NCI-H2081 treated with DMSO at 0.1 percent for 48 hours (cell line): ENCODE results near the gene ZNF638.
"Not testable (repeated sequence)": the region's sequence is repeated elsewhere in the genome, so short reads cannot be mapped to it uniquely, and the experiment has no call there.

Experiments used
- DNase-seq: peaks from one replicate; lab custom pipeline; 2025; lab: John Stamatoyannopoulos, UW

ZNF638 gene

DNA sequence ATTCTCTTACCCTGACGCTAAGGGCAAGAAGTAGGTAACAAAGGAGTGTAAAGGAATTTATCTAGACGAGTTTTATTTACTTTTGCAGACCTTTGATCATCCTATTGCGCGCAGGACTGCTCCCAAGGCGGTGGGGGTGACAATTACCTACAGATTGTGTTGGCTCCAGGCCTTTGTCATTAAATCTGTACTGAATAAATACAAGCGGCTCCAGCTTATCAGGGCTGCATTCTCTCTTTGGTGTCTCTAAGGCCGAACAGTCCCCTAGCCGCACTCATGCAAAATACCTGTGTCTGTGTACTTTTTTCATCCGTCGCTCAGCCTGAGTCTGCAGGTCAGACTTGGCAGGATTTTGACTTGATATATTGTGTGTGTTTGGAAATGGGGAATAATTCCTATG lies 63.9 kb downstream of the ZNF638 start:
- DNase-seq, result no peak

DNA sequence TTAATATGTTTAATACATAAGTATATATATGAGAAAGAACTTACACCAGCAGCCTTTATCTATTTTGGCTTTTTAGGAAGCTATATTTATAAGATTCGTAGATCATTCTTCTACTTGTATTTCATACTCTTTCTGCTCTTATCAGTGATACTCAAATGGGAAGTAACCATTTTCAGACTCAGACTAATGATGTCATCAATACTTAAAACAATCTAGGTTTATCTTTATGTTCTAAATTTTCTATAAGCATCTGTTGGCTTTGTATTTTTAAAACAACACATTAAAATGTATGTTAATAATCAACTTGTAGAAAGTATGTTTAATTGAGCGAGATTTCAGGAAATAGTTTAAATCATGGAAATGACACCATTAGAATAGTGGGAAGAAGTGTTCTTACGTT lies 70.8 kb downstream of the ZNF638 start:
- DNase-seq, result no peak

- DNase-seq, result no peak
These were observed 78.0 kb downstream of the ZNF638 start for GRCh38 chr2:71409611-71410010.

- DNase-seq, result no peak
These were observed 79.1 kb downstream of the ZNF638 start for GRCh38 chr2:71410696-71411095.

DNA sequence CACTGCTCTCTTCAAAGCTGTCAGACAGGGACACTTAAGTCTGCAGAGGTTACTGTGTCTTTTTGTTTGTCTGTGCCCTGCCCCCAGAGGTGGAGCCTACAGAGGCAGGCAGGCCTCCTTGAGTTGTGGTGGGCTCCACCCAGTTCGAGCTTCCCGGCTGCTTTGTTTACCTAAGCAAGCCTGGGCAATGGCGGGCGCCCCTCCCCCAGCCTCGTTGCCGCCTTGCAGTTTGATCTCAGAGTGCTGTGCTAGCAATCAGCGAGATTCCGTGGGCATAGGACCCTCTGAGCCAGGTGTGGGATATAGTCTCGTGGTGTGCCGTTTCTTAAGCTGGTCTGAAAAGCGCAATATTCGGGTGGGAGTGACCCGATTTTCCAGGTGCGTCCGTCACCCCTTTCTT lies 85.3 kb downstream of the ZNF638 start:
- not testable (repeated sequence) for DNase-seq

DNA sequence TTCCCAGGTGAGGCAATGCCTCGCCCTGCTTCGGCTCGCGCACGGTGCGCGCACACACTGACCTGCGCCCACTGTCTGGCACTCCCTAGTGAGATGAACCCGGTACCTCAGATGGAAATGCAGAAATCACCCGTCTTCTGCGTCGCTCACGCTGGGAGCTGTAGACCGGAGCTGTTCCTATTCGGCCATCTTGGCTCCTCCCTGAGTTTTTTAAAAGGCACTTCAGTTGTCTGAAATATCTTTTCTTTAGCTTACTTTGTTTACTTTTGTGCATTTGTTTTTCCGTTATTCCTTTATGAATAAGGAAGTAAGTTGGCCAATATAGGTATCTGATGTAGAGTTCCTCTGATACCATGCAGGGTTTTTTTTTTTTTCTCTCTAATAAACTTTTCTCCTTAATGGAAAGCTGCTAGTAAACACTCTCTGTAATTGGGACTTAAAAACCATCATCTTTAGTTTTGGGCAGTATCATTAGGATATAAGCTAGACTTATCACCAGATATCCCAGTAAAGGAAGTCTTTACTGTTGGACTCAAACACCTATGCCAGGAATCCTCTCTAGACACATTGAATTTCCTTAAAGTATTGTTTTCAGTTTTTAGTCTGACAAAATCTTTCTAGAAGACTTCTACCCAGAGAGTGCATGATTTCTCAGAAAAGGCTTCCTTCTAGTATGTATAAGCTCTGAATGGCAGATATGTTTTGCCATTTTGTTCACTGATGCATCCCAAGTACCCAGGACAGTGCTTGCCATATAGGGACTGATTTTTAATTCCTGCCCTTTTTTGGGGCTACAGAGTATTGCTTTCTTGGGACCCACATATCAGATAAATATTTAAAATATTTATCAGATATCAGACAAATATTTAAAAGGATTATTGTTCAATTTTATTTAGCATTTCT lies 86.0 kb downstream of the ZNF638 start:
- no peak for DNase-seq

- DNase-seq, result no peak
These were observed 87.6 kb downstream of the ZNF638 start for GRCh38 chr2:71419145-71419544.

- no peak for DNase-seq
These were observed 88.4 kb downstream of the ZNF638 start for GRCh38 chr2:71419976-71420375.

- DNase-seq, result no peak
These were observed 91.2 kb downstream of the ZNF638 start for GRCh38 chr2:71422786-71423185.

DNA sequence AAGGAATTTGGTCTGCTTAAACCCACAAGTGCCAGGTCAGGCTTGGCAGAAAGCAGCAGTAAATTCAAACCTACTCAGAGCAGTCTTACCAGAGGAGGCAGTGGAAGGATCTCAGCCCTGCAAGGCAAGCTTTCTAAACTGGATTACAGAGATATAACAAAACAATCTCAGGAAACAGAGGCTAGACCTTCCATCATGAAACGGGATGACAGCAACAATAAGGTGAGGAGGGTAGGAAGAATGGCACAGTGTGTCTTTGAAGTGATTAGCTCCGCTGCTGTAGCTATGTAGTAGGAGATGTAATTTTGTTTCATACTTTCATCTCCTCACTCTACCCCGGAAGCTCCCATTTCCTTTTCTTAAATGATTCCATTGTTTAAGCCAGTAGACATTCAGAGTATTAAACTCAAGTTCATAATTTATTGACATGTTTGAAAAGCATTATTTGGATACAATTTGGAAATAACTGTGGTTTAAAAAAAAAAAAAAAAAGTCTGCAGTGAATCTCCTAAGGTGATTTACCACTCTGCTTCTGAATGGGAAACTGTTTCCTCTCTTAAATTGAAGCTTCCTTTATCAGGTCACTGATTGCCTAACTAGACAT lies 92.3 kb downstream of the ZNF638 start:
- no peak for DNase-seq

DNA sequence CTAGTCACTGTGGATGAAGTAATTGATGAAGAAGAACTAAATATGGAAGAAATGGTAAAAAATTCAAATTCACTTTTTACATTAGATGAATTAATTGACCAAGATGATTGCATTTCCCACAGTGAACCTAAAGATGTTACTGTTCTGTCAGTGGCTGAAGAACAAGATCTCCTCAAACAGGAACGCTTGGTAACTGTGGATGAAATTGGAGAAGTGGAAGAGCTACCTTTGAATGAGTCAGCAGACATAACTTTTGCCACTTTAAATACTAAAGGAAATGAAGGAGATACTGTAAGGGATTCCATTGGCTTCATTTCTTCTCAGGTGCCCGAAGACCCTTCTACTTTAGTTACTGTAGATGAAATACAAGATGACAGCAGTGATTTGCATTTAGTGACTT lies 95.1 kb downstream of the ZNF638 start:
- no peak for DNase-seq

GRCh38 chr2:71428472-71429383 lies 97.1 kb downstream of the ZNF638 start:
- no peak for DNase-seq

DNA sequence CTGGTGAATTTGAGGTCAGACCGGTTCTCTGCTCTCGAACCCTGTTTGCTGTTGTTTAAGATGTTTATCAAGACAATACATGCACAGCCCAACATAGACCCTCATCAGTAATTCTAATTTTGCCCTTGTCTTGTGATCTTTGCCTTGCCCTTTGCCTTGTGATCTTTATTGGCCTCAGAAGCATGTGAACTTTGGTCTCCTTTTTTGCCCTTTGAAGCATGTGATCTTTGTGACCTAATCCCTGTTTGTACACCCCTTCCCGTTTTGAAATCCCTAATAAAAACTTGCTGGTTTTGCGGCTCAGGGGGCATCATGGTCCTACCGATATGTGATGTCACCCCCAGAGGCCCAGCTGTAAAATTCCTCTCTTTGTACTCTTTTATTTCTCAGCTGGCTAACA lies 113.6 kb downstream of the ZNF638 start:
- not testable (repeated sequence) for DNase-seq

DNA sequence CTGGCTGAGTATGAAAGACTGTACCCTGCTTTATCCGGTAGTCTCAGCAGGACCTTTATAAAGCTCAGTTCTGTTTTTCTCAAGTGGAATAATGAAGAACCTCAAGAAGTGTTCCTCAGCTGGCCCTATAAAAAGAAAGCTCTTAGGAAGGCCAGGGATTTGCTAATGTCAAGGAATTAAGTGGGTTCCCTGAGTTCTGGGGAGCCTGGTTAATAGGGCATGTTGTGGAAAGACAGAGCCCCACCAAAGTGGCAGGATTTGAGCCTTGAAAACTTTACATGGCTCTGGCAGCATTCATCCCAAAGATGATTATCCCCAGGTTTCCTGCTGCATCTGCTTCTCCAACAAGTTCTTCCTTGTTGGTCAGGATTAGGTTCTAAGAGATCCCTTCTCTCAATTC lies 114.9 kb downstream of the ZNF638 start:
- DNase-seq, result no peak

GRCh38 chr2:71449343-71449742 lies 117.8 kb downstream of the ZNF638 start:
- DNase-seq, result no peak

DNA sequence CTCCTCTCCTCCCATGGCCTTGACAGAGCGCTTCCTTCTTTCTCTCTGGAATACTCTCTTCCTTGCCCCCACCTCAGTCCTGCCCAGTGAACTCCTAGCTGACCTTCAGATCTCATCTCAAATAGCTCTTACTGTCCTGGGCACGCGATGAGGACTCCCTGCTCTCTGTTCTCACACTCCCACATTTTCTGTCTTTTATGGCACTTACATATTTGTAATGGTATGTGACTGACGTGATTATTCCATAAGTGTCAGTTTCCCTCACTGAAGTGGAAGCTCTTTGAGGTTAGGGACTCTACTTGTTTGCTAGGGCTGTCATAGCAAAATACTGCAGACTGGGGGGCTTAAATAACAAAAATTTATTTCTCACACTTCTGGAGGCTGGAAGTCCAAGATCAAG lies 120.1 kb downstream of the ZNF638 start:
- DNase-seq, result no peak

DNA sequence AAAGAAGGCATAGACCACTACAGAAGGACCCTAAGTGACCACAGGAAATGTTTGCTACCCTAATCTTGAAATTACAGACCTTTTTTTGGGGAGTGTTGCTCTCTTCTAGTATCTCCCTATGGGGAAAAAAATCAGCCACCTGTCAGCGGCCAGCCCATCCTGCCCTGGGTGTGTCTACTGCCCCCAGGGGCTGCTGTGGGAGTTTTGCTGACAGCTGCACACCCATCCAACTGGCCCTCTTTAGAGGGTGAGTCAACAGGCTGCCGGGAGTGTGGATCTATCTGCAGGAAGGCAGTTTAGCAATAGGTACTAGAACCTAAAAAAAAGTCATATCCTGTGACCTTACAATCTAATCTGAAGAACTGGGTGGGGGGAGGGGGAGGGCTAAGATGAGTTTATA lies 121.0 kb downstream of the ZNF638 start:
- no peak for DNase-seq

DNA sequence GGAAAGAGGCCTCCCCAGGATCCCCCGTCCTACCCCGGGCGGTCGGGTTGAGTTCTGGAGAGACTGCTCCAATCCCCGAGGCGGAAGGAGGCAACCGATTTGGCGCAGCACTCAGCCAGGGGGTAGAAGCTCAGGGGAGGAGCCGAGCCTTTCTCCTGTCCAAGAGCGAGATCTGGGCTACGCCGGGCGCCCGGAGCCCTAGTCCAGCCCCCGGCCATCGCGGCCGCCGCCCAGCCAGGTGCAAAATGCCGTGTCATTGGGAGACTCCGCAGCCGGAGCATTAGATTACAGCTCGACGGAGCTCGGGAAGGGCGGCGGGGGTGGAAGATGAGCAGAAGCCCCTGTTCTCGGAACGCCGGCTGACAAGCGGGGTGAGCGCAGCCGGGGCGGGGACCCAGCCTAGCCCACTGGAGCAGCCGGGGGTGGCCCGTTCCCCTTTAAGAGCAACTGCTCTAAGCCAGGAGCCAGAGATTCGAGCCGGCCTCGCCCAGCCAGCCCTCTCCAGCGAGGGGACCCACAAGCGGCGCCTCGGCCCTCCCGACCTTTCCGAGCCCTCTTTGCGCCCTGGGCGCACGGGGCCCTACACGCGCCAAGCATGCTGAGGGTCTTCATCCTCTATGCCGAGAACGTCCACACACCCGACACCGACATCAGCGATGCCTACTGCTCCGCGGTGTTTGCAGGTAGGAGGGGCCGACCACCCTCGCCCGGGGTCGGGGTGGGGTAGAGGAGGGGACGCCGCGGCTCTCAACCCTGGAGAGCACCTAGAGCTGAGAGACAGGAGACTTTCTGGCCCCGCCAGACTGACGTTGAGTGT lies 122.0 kb downstream of the ZNF638 start, which contains the start of gene DYSF:
TSS of gene DYSF (plus strand) at position 158 of the 817 bp plus-strand sequence.
- no peak for DNase-seq

- DNase-seq, result no peak
These were observed 122.8 kb downstream of the ZNF638 start for GRCh38 chr2:71454221-71455010.

DNA sequence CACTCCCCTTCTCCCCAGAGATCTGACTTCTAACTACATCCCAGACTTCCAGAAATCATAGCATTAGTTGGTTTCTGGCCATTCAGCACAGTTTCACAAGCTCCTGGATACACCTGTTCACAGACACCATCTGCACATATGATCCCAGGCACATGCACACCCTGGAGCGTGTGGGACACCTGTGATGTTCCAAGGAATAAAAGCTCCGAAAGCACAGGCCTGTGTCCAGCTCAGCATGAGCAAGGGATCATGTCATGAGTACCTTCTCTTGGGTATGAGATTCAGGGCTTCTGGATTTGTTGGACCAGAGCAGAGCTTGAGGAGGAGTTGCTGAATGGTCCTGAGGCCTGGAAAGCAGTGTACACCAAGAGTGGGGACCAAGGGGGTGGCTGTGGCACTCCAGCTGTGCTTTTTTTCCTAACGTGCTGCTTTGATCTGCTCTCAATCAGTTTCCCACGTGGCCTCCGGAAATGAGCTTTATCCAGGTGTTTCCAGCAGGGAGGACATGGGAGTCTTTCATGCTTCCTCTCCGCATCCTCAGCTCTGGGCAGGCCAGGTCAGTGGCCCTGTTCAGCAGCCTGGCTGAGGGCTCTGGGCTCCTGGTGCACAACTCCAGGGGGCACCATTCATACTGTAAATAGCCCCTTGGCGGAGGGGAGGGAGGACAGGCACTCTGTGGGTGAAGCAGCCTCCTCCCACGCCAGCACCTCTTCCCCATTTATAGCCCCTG lies 123.6 kb downstream of the ZNF638 start:
- DNase-seq, result no peak
